ENCODE measurements around the gene GLDC. TPM values are rescaled to one million over a fixed set of nuclear protein-coding genes. Genes with fewer than 3 reads are reported as not detected.

GLDC gene
- total RNA-seq, 1 donor, result 0.72 TPM

DNA sequence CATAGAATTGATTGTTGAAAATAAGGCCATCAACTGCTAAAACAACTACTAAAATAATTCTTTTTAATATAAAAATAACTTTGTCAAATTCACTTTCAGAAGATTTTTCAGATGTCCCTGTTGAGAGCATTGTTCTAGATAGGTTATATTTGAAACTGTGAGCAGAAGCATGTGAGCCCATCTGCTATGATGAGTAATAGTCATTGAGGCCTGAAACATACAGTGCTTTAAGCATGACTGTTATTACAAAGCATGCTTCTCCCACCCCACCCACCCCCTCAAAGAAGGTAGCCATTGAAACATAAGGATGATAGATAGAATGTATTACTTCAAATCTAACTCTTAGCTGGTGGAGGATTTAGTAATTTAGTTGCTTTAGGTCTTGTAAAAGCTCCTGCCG is 146.5 kb downstream of the GLDC start:
- H3K79me2 ChIP-seq (ENCODE audit: insufficient read depth, low read length), result peaks cover 29% of the 10 kb centered on the region
- no peaks in the 10 kb centered on the region for H3K9me3 ChIP-seq (ENCODE audit: low read depth, low read length)
- H3K4me1 ChIP-seq (ENCODE audit: insufficient read depth, low read length), result peaks cover 14% of the 10 kb centered on the region
- no peak overlapping the region for H3K4me2 ChIP-seq (ENCODE audit: insufficient read depth, low read length)
- H4K20me1 ChIP-seq (ENCODE audit: insufficient read depth, low read length), result no peaks in the 10 kb centered on the region
- no peaks in the 10 kb centered on the region for H3K27me3 ChIP-seq (ENCODE audit: insufficient read depth, low read length)
- no peak overlapping the region for H3K4me3 ChIP-seq (ENCODE audit: insufficient read depth, low read length)
- H3K36me3 ChIP-seq (ENCODE audit: insufficient read depth, low read length), result peaks cover 65% of the 10 kb centered on the region
- no peak overlapping the region for H2AFZ ChIP-seq (ENCODE audit: low read length)
- TF ChIP-seq CTCF (IDR thresholded peaks at IDR 0.05; ENCODE audit: extremely low read depth, low read depth, low read length), result no peak
- H3K27ac ChIP-seq (ENCODE audit: low read depth, low read length), result peak overlapping the region; percentile 66
- DNase-seq (ENCODE audit: insufficient read length, low spot score, missing footprints), result peak; percentile 67

DNA sequence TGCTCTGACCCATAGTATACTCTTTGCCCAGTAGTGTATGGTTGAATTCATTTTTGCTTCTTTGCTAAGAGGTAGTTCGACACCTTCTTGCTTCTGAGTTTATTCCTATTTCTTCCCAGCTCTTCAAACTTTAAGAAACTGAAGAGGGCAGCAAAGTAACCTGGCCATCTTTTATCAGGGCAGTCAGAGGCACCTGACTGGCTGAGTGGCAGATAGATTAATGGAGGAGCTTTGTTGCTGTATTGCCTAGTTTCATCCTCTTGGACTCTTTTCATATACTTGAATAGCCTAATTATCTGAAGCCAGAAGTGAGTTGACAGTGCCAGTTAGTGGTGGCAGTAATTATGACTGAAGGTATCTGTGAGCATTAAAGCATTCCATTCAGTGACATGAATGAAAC is 150.1 kb downstream of the GLDC start:
- H3K27ac ChIP-seq (ENCODE audit: low read depth, low read length), result no peak overlapping the region
- H3K36me3 ChIP-seq (ENCODE audit: insufficient read depth, low read length), result peaks cover 49% of the 10 kb centered on the region
- peaks cover 14% of the 10 kb centered on the region for H3K4me1 ChIP-seq (ENCODE audit: insufficient read depth, low read length)
- DNase-seq (ENCODE audit: insufficient read length, low spot score, missing footprints), result no peak
- H3K4me3 ChIP-seq (ENCODE audit: insufficient read depth, low read length), result no peak overlapping the region
- no peaks in the 10 kb centered on the region for H3K9me3 ChIP-seq (ENCODE audit: low read depth, low read length)
- H3K79me2 ChIP-seq (ENCODE audit: insufficient read depth, low read length), result peaks cover 54% of the 10 kb centered on the region
- no peaks in the 10 kb centered on the region for H3K27me3 ChIP-seq (ENCODE audit: insufficient read depth, low read length)
- H4K20me1 ChIP-seq (ENCODE audit: insufficient read depth, low read length), result no peaks in the 10 kb centered on the region
- H2AFZ ChIP-seq (ENCODE audit: low read length), result no peak overlapping the region
- H3K4me2 ChIP-seq (ENCODE audit: insufficient read depth, low read length), result no peak overlapping the region
- no peak for TF ChIP-seq CTCF (IDR thresholded peaks at IDR 0.05; ENCODE audit: extremely low read depth, low read depth, low read length)

- Histone ChIP-seq H3K9me3 (ENCODE audit: low read depth, low read length) (no peaks in the 10 kb centered on the region), H3K79me2 (ENCODE audit: insufficient read depth, low read length) (peaks cover 77% of the 10 kb centered on the region), H2AFZ (ENCODE audit: low read length) (no peak overlapping the region), H3K27me3 (ENCODE audit: insufficient read depth, low read length) (no peaks in the 10 kb centered on the region), H3K4me2 (ENCODE audit: insufficient read depth, low read length) (no peak overlapping the region), H3K4me3 (ENCODE audit: insufficient read depth, low read length) (no peak overlapping the region), H3K36me3 (ENCODE audit: insufficient read depth, low read length) (peaks cover 54% of the 10 kb centered on the region), H3K27ac (ENCODE audit: low read depth, low read length) (no peak overlapping the region), H4K20me1 (ENCODE audit: insufficient read depth, low read length) (no peaks in the 10 kb centered on the region), H3K4me1 (ENCODE audit: insufficient read depth, low read length) (no peaks in the 10 kb centered on the region)
- no peak for TF ChIP-seq CTCF (IDR thresholded peaks at IDR 0.05; ENCODE audit: extremely low read depth, low read depth, low read length)
- DNase-seq (ENCODE audit: insufficient read length, low spot score, missing footprints), result no peak
These were observed 154.7 kb downstream of the GLDC start for GRCh38 chr9:6490863-6491262.

DNA sequence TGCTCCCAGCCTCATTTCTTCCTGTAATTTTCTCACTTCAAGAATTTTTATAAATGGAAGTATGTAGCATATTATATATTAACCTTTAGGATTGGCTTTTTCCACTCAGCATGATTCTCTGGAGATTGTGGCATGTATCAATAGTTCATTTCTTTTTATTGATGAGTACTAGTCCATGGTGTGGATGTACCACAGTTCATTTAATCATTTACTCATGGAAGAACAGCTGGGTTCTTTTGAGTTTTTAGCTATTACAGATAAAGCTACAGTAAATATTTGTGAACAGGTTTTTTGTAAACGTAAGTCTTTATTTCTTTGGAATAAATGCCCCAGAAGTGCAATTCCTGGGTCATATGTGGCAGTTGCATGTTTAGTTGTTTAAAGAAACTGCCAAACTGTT is 156.4 kb downstream of the GLDC start:
- Histone ChIP-seq H3K27ac (ENCODE audit: low read depth, low read length) (no peak overlapping the region), H3K9me3 (ENCODE audit: low read depth, low read length) (no peaks in the 10 kb centered on the region), H3K4me1 (ENCODE audit: insufficient read depth, low read length) (no peaks in the 10 kb centered on the region), H2AFZ (ENCODE audit: low read length) (no peak overlapping the region), H4K20me1 (ENCODE audit: insufficient read depth, low read length) (no peaks in the 10 kb centered on the region), H3K4me3 (ENCODE audit: insufficient read depth, low read length) (no peak overlapping the region), H3K27me3 (ENCODE audit: insufficient read depth, low read length) (no peaks in the 10 kb centered on the region), H3K36me3 (ENCODE audit: insufficient read depth, low read length) (peaks cover 56% of the 10 kb centered on the region), H3K79me2 (ENCODE audit: insufficient read depth, low read length) (peaks cover 71% of the 10 kb centered on the region), H3K4me2 (ENCODE audit: insufficient read depth, low read length) (no peak overlapping the region)
- no peak for TF ChIP-seq CTCF (IDR thresholded peaks at IDR 0.05; ENCODE audit: extremely low read depth, low read depth, low read length)
- DNase-seq (ENCODE audit: insufficient read length, low spot score, missing footprints), result no peak
